HepG2 (cell line): ENCODE measurements around the gene TMEM129. TPM values are rescaled to one million over a fixed set of nuclear protein-coding genes. Genes with fewer than 3 reads are reported as not detected.
A peak's percentile ranks its signal among the peaks of the same experiment; 100 is the strongest.

ENCODE experiments used
- ARID5B ChIP-seq: IDR thresholded peaks from 2 replicates; pipeline ENCODE4 v1.4.0; 2020; ENCODE audit warnings: mild to moderate bottlenecking, missing genetic modification reagents
- ATF3 ChIP-seq: sonication (generic); formaldehyde crosslinking; IDR thresholded peaks from 2 replicates; pipeline ENCODE4 v1.4.0; 2020; ENCODE audit warnings: missing genetic modification reagents
- CBFB ChIP-seq: sonication (generic); formaldehyde crosslinking; IDR thresholded peaks from 2 replicates; pipeline ENCODE4 v1.4.0; 2020; ENCODE audit warnings: missing genetic modification reagents
- CEBPG ChIP-seq: IDR thresholded peaks from 2 replicates; pipeline ENCODE4 v1.6.1; 2016
- DZIP1 ChIP-seq: sonication (generic); formaldehyde crosslinking; IDR thresholded peaks from 2 replicates; pipeline ENCODE4 v1.5.0; 2020; ENCODE audit warnings: mild to moderate bottlenecking, missing genetic modification reagents
- FOXM1 ChIP-seq: sonication (generic); formaldehyde crosslinking; IDR thresholded peaks from 2 replicates; pipeline ENCODE4 v1.5.0; 2020; ENCODE audit warnings: missing genetic modification reagents
- FUBP1 ChIP-seq: sonication (generic); formaldehyde crosslinking; IDR thresholded peaks from 2 replicates; pipeline ENCODE4 v1.5.1; 2020; ENCODE audit warnings: missing genetic modification reagents, mild to moderate bottlenecking, borderline replicate concordance
- HMG20A ChIP-seq: IDR thresholded peaks from 2 replicates; pipeline ENCODE4 v1.6.1; 2016; ENCODE audit warnings: borderline replicate concordance
- MATR3 ChIP-seq: sonication (generic); formaldehyde crosslinking; IDR thresholded peaks from 2 replicates; pipeline ENCODE4 v1.4.0; 2020; ENCODE audit warnings: missing genetic modification reagents
- PAWR ChIP-seq: sonication (generic); formaldehyde crosslinking; IDR thresholded peaks from 2 replicates; pipeline ENCODE4 v1.4.0; 2020; ENCODE audit warnings: missing genetic modification reagents, mild to moderate bottlenecking, borderline replicate concordance
- RBAK ChIP-seq: sonication (generic); formaldehyde crosslinking; IDR thresholded peaks from 2 replicates; pipeline ENCODE4 v1.5.1; 2020; ENCODE audit warnings: mild to moderate bottlenecking, missing genetic modification reagents
- RBM22 ChIP-seq: fragments of 200-400 bp; formaldehyde crosslinking; optimal IDR thresholded peaks from 2 replicates; pipeline ENCODE3; 2017; ENCODE audit warnings: mild to moderate bottlenecking, low read length, moderate library complexity
- SNAPC5 ChIP-seq: sonication (generic); formaldehyde crosslinking; IDR thresholded peaks from 2 replicates; pipeline ENCODE4 v1.8.1; 2023; ENCODE audit warnings: mild to moderate bottlenecking, missing genetic modification reagents, borderline replicate concordance
- SNRNP70 ChIP-seq: fragments of 200-400 bp; formaldehyde crosslinking; IDR thresholded peaks from 2 replicates; pipeline ENCODE4 v1.6.1; 2017; ENCODE audit warnings: mild to moderate bottlenecking, low read depth, low read length, moderate library complexity
- SP2 ChIP-seq: sonication (generic); formaldehyde crosslinking; IDR thresholded peaks from 2 replicates; pipeline ENCODE4 v1.5.1; 2020; ENCODE audit warnings: mild to moderate bottlenecking, missing genetic modification reagents
- TBL1XR1 ChIP-seq: fragments of 150-350 bp; IDR thresholded peaks from 2 replicates; pipeline ENCODE4 v1.6.1; 2014; ENCODE audit warnings: borderline replicate concordance, low read length; ENCODE audit not compliant: partially characterized antibody
- ZNF234 ChIP-seq: sonication (generic); formaldehyde crosslinking; conservative IDR thresholded peaks from 2 replicates; pipeline ENCODE4 v1.5.1; 2020; ENCODE audit warnings: mild to moderate bottlenecking, missing genetic modification reagents
- ZNF253 ChIP-seq: sonication (generic); formaldehyde crosslinking; IDR thresholded peaks from 2 replicates; pipeline ENCODE4 v1.8.0; 2022; ENCODE audit warnings: mild to moderate bottlenecking, missing genetic modification reagents, borderline replicate concordance
- ZNF557 ChIP-seq: sonication (generic); formaldehyde crosslinking; IDR thresholded peaks from 2 replicates; pipeline ENCODE4 v1.4.0; 2020; ENCODE audit warnings: missing genetic modification reagents
- ZNF598 ChIP-seq: sonication (generic); formaldehyde crosslinking; IDR thresholded peaks from 2 replicates; pipeline ENCODE4 v1.5.1; 2020; ENCODE audit warnings: mild to moderate bottlenecking, missing genetic modification reagents, borderline replicate concordance
- ZNF839 ChIP-seq: sonication (generic); formaldehyde crosslinking; IDR thresholded peaks from 2 replicates; pipeline ENCODE4 v1.4.0; 2020; ENCODE audit warnings: missing genetic modification reagents, mild to moderate bottlenecking, borderline replicate concordance
- polyA plus RNA-seq, 8 experiments: library from polyadenylated mRNA; depleted of rRNA in 3 of 8; stranded (reverse) in 7 of 8; unstranded in 1 of 8; fragments of >200 nt; fragmentation: Illumina TruSeq in 4 of 8; extraction: Trizol in 4 of 8; gene quantifications; 2 replicates each; pipeline versions ENCODE4 v1.2.1 to v1.2.3, GENCODE V29; 2011 to 2016; ENCODE audit warnings: low read depth in 4 of 8, missing spikeins in 1 of 8, mixed read lengths in 1 of 8; ENCODE audit not compliant: insufficient read depth in 1 of 8
- total RNA-seq, 5 experiments: library from RNA; depleted of rRNA; stranded (reverse); fragments of >200 nt; fragmentation: Illumina TruSeq; extraction: Trizol; gene quantifications; 2 replicates each; pipeline ENCODE4 v1.2.3, GENCODE V29; 2016; ENCODE audit warnings: low read depth in 1 of 5

Gene TMEM129
- total and polyA plus RNA-seq, 2 of the 13 experiments (the other 11 are each of a cell fraction or from before 2014, with no cell fraction given) = 19.0 to 25.8 TPM

DNA sequence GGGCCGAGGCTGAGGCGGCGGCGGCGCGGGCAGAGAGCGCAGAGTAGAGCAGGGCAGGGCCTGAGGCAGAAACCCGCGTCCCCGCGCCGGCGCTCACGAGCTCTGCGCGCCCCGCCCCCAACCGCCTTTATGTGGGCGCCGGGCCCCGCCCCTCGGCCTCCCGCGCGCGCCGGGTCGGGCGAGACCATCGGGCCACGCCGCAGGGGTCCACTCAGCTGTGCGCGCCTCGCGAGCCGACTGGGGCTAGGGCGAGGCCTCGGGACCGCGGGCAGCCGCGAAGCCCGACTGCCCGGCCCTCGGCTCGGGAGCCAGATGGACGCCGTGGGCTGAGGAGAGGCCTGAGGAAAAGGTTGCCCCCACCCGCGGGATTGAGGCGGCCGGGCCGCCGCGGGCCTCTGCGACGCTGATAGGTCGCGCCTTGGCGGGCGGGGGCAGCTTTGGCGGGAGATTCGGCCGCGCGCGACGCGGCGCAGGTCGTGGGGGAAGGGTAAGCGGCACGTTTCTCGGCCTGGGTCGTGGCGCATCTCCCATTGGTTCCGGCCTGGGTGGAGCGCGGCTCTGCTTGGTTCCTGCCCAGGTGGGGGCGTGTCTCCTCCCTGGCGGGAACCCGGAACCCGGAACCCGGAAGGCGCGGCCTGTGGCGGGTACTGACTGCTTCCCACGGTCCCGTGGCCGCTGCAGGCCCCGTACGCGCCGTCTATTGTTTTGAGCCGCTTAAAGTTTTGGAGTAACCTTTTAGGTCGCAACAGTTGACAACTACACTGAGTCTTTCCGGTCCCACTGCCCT is 8.7 kb downstream of the TMEM129 start, which contains the start of gene SLBP (continued):
- TF ChIP-seq ARID5B (CRISPR knock-in tag) (peak; percentile 70), ZNF839 (CRISPR knock-in tag) (peak; percentile 72; the same call in 1 of the 2 replicates), MATR3 (no peak), RBAK (no peak), CEBPG (CRISPR knock-in tag) (peak; percentile 27; the same call in 1 of the 2 replicates), FUBP1 (no peak), SNAPC5 (peak; percentile 95), TBL1XR1 (no peak), FOXM1 (CRISPR knock-in tag) (peak; percentile 72; the same call in 1 of the 2 replicates), DZIP1 (peak; percentile 83; the same call in 1 of the 2 replicates), RBM22 (no peak), CBFB (CRISPR knock-in tag) (peak; percentile 89), ZNF253 (CRISPR knock-in tag) (peak; percentile 97), ZNF234 (CRISPR knock-in tag) (peak; percentile 99), SP2 (peak; percentile 81), ZNF598 (CRISPR knock-in tag) (no peak), ZNF557 (CRISPR knock-in tag) (peak; percentile 99), ATF3 (CRISPR knock-in tag) (0 out of 2 replicates have a peak, but pooled peaks have one; percentile 81), SNRNP70 (no peak), PAWR (CRISPR knock-in tag) (peak; percentile 94; the same call in 1 of the 2 replicates), HMG20A (CRISPR knock-in tag) (no peak)
